HG03432 (cell line): ENCODE results near the gene CPA3.

Source experiments
- ATAC-seq: cut with Tn5 transposase; IDR thresholded peaks from one replicate; pipeline ENCODE4 v1.9.1; 2021; ENCODE audit warnings: mild to moderate bottlenecking, moderate library complexity; ENCODE audit not compliant: unreplicated experiment

CPA3 gene

GRCh38 chr3:148856384-148856783, 8.7 kb upstream of the CPA3 start:
- no peak for ATAC-seq

GRCh38 chr3:148857316-148857715, 7.8 kb upstream of the CPA3 start:
- ATAC-seq = no peak

GRCh38 chr3:148861277-148861869, 3.7 kb upstream of the CPA3 start:
- peak; percentile 78 for ATAC-seq

- ATAC-seq = no peak
Observed at GRCh38 chr3:148863297-148863696, 1.8 kb upstream of the CPA3 start.

- ATAC-seq = no peak
Observed at GRCh38 chr3:148863814-148864213, 1.3 kb upstream of the CPA3 start.

- no peak for ATAC-seq
Observed at GRCh38 chr3:148866261-148866660, 1.2 kb downstream of the CPA3 start.

GRCh38 chr3:148873270-148873927, 8.3 kb downstream of the CPA3 start:
- no peak for ATAC-seq

GRCh38 chr3:148873977-148874376, 8.9 kb downstream of the CPA3 start:
- ATAC-seq = no peak

GRCh38 chr3:148878095-148878494, 13.0 kb downstream of the CPA3 start:
- no peak for ATAC-seq

- ATAC-seq = no peak
Observed at GRCh38 chr3:148879256-148879655, 14.2 kb downstream of the CPA3 start.

- no peak for ATAC-seq
Observed at GRCh38 chr3:148880681-148881080, 15.6 kb downstream of the CPA3 start.

- ATAC-seq = no peak
Observed at GRCh38 chr3:148881286-148881685, 16.2 kb downstream of the CPA3 start.

- no peak for ATAC-seq
Observed at GRCh38 chr3:148882288-148882687, 17.2 kb downstream of the CPA3 start.

GRCh38 chr3:148883163-148883562, 18.1 kb downstream of the CPA3 start:
- no peak for ATAC-seq

- ATAC-seq = no peak
Observed at GRCh38 chr3:148884261-148884660, 19.2 kb downstream of the CPA3 start.

- no peak for ATAC-seq
Observed at GRCh38 chr3:148889828-148890227, 24.7 kb downstream of the CPA3 start.

- ATAC-seq = no peak
Observed at GRCh38 chr3:148896062-148896461, 31.0 kb downstream of the CPA3 start.

GRCh38 chr3:148901987-148902791, 37.1 kb downstream of the CPA3 start:
- no peak for ATAC-seq

GRCh38 chr3:148903022-148903442, 37.9 kb downstream of the CPA3 start:
- no peak for ATAC-seq

- no peak for ATAC-seq
Observed at GRCh38 chr3:148903941-148904340, 38.8 kb downstream of the CPA3 start.

- no peak for ATAC-seq
Observed at GRCh38 chr3:148906667-148907066, 41.6 kb downstream of the CPA3 start.

GRCh38 chr3:148911173-148911572, 46.1 kb downstream of the CPA3 start:
- ATAC-seq = no peak
